ENCODE measurements around the gene SPINT2. TPM values are rescaled to one million over a fixed set of nuclear protein-coding genes. Genes with fewer than 3 reads are reported as not detected.
A peak's percentile ranks its signal among the peaks of the same experiment; 100 is the strongest.

SPINT2 gene
- total and polyA plus RNA-seq, 2 of the 13 experiments (the other 11 are each of a cell fraction or from before 2014, with no cell fraction given) = 0.31 to 0.77 TPM

GRCh38 chr19:38336638-38337359 lies 72.4 kb downstream of the SPINT2 start (continued):
- 0 out of 2 replicates have a peak, but pooled peaks have one; percentile 23 for TF ChIP-seq DMAP1 (CRISPR knock-in tag; IDR thresholded peaks at IDR 0.05)
- 0 out of 2 replicates have a peak, but pooled peaks have one; percentile 3 for TF ChIP-seq KLF12 (CRISPR knock-in tag; IDR thresholded peaks at IDR 0.05; ENCODE audit: borderline replicate concordance)
- no peak for TF ChIP-seq ZFX (CRISPR knock-in tag; IDR thresholded peaks at IDR 0.05; ENCODE audit: low read depth)
- 0 out of 2 replicates have a peak, but pooled peaks have one; percentile 20 for TF ChIP-seq HDAC2 (CRISPR knock-in tag; IDR thresholded peaks at IDR 0.05)
- TF ChIP-seq, protein P1, sequence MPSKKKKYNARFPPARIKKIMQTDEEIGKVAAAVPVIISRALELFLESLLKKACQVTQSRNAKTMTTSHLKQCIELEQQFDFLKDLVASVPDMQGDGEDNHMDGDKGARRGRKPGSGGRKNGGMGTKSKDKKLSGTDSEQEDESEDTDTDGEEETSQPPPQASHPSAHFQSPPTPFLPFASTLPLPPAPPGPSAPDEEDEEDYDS (CRISPR knock-in tag; IDR thresholded peaks at IDR 0.05) = peak; percentile 37; the same call in 1 of the 2 replicates
- TF ChIP-seq, protein P2, sequence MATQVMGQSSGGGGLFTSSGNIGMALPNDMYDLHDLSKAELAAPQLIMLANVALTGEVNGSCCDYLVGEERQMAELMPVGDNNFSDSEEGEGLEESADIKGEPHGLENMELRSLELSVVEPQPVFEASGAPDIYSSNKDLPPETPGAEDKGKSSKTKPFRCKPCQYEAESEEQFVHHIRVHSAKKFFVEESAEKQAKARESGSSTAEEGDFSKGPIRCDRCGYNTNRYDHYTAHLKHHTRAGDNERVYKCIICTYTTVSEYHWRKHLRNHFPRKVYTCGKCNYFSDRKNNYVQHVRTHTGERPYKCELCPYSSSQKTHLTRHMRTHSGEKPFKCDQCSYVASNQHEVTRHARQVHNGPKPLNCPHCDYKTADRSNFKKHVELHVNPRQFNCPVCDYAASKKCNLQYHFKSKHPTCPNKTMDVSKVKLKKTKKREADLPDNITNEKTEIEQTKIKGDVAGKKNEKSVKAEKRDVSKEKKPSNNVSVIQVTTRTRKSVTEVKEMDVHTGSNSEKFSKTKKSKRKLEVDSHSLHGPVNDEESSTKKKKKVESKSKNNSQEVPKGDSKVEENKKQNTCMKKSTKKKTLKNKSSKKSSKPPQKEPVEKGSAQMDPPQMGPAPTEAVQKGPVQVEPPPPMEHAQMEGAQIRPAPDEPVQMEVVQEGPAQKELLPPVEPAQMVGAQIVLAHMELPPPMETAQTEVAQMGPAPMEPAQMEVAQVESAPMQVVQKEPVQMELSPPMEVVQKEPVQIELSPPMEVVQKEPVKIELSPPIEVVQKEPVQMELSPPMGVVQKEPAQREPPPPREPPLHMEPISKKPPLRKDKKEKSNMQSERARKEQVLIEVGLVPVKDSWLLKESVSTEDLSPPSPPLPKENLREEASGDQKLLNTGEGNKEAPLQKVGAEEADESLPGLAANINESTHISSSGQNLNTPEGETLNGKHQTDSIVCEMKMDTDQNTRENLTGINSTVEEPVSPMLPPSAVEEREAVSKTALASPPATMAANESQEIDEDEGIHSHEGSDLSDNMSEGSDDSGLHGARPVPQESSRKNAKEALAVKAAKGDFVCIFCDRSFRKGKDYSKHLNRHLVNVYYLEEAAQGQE (IDR thresholded peaks at IDR 0.05; ENCODE audit: borderline replicate concordance in 1 of 2, low read depth in 1 of 2, low read length in 2 of 2) = no peak; a peak in 1 of 4 replicates
- no peak for TF ChIP-seq ATRX (CRISPR knock-in tag; IDR thresholded peaks at IDR 0.05; ENCODE audit: borderline replicate concordance)
- no peak for TF ChIP-seq FOSL2 (CRISPR knock-in tag; IDR thresholded peaks at IDR 0.05)
- TF ChIP-seq ATF7-NPFF (CRISPR knock-in tag; IDR thresholded peaks at IDR 0.05; ENCODE audit: low read depth) = no peak
- TF ChIP-seq, protein P3, sequence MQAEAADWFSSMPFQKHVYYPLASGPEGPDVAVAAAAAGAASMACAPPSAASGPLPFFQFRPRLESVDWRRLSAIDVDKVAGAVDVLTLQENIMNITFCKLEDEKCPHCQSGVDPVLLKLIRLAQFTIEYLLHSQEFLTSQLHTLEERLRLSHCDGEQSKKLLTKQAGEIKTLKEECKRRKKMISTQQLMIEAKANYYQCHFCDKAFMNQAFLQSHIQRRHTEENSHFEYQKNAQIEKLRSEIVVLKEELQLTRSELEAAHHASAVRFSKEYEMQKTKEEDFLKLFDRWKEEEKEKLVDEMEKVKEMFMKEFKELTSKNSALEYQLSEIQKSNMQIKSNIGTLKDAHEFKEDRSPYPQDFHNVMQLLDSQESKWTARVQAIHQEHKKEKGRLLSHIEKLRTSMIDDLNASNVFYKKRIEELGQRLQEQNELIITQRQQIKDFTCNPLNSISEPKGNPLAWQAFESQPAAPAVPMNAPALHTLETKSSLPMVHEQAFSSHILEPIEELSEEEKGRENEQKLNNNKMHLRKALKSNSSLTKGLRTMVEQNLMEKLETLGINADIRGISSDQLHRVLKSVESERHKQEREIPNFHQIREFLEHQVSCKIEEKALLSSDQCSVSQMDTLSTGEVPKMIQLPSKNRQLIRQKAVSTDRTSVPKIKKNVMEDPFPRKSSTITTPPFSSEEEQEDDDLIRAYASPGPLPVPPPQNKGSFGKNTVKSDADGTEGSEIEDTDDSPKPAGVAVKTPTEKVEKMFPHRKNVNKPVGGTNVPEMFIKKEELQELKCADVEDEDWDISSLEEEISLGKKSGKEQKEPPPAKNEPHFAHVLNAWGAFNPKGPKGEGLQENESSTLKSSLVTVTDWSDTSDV (CRISPR knock-in tag; IDR thresholded peaks at IDR 0.05) = no peak
- no peak for TF ChIP-seq IRX3 (CRISPR knock-in tag; IDR thresholded peaks at IDR 0.05; ENCODE audit: borderline replicate concordance, low read depth)
- TF ChIP-seq, protein P4, sequence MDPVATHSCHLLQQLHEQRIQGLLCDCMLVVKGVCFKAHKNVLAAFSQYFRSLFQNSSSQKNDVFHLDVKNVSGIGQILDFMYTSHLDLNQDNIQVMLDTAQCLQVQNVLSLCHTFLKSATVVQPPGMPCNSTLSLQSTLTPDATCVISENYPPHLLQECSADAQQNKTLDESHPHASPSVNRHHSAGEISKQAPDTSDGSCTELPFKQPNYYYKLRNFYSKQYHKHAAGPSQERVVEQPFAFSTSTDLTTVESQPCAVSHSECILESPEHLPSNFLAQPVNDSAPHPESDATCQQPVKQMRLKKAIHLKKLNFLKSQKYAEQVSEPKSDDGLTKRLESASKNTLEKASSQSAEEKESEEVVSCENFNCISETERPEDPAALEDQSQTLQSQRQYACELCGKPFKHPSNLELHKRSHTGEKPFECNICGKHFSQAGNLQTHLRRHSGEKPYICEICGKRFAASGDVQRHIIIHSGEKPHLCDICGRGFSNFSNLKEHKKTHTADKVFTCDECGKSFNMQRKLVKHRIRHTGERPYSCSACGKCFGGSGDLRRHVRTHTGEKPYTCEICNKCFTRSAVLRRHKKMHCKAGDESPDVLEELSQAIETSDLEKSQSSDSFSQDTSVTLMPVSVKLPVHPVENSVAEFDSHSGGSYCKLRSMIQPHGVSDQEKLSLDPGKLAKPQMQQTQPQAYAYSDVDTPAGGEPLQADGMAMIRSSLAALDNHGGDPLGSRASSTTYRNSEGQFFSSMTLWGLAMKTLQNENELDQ (CRISPR knock-in tag; IDR thresholded peaks at IDR 0.05; ENCODE audit: borderline replicate concordance) = no peak
- no peak for TF ChIP-seq ZSCAN29 (CRISPR knock-in tag; conservative IDR thresholded peaks at IDR 0.05)
- TF ChIP-seq, protein P5, sequence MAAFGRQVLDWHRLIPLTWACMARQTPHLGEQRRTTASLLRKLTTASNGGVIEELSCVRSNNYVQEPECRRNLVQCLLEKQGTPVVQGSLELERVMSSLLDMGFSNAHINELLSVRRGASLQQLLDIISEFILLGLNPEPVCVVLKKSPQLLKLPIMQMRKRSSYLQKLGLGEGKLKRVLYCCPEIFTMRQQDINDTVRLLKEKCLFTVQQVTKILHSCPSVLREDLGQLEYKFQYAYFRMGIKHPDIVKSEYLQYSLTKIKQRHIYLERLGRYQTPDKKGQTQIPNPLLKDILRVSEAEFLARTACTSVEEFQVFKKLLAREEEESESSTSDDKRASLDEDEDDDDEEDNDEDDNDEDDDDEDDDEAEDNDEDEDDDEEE (CRISPR knock-in tag; IDR thresholded peaks at IDR 0.05) = no peak
- 0 out of 2 replicates have a peak, but pooled peaks have one; percentile 17 for TF ChIP-seq MXD4 (CRISPR knock-in tag; IDR thresholded peaks at IDR 0.05)
- no peak for TF ChIP-seq ZNF264 (CRISPR knock-in tag; IDR thresholded peaks at IDR 0.05)
- TF ChIP-seq MBD4 (IDR thresholded peaks at IDR 0.05; ENCODE audit: borderline replicate concordance, low read length) = no peak
